Liver (tissue), 9 donors: ENCODE data around the gene DDX1. TPM values are rescaled to one million over a fixed set of nuclear protein-coding genes. Genes with fewer than 3 reads are reported as not detected.
"Not testable (repeated sequence)": the region's sequence is repeated elsewhere in the genome, so short reads cannot be mapped to it uniquely, and the experiment has no call there.

ENCODE experiments used
- DNase-seq: peaks from one replicate; pipeline ENCODE4 v3.0.0-alpha.2; 2017; ENCODE audit warnings: low spot score
- H3K27ac ChIP-seq, 2 donors: one replicate each; pipeline ENCODE4 v1.7.0; 2013; ENCODE audit warnings: inconsistent platforms in 2 of 2, low read length in 2 of 2, control low read depth in 1 of 2, low read depth in 1 of 2, mild to moderate bottlenecking in 1 of 2
- H3K27me3 ChIP-seq, 4 donors: one replicate each; pipeline versions ENCODE4 v1.6.1 to v1.7.0; 2013; ENCODE audit warnings: low read length in 3 of 4, inconsistent platforms in 1 of 4, mild to moderate bottlenecking in 1 of 4, moderate library complexity in 1 of 4; ENCODE audit not compliant: control insufficient read depth in 4 of 4, insufficient read depth in 4 of 4
- H3K36me3 ChIP-seq, 4 donors: one replicate each; pipeline versions ENCODE4 v1.6.1 to v1.7.0; 2013; ENCODE audit warnings: low read length in 3 of 4, mild to moderate bottlenecking in 3 of 4, low read depth in 1 of 4, moderate library complexity in 1 of 4; ENCODE audit not compliant: control insufficient read depth in 4 of 4, insufficient read depth in 3 of 4
- H3K4me1 ChIP-seq, 4 donors: one replicate each; pipeline versions ENCODE4 v1.6.1 to v1.7.0; 2013; ENCODE audit warnings: low read length in 3 of 4, mild to moderate bottlenecking in 3 of 4, moderate library complexity in 1 of 4; ENCODE audit not compliant: control insufficient read depth in 4 of 4, insufficient read depth in 4 of 4
- H3K4me3 ChIP-seq, 3 donors: one replicate each; pipeline versions ENCODE4 v1.6.1 to v1.7.0; 2013; ENCODE audit warnings: low read length in 3 of 3, control low read depth in 1 of 3, low read depth in 1 of 3, mild to moderate bottlenecking in 1 of 3
- H3K9ac ChIP-seq, 2 donors: one replicate each; pipeline ENCODE4 v1.7.0; 2013; ENCODE audit warnings: low read length in 2 of 2, mild to moderate bottlenecking in 2 of 2, moderate library complexity in 2 of 2, control low read depth in 1 of 2, low read depth in 1 of 2
- H3K9me3 ChIP-seq, 4 donors: one replicate each; pipeline versions ENCODE4 v1.6.1 to v1.7.0; 2013; ENCODE audit warnings: low read length in 3 of 4; ENCODE audit not compliant: control insufficient read depth in 4 of 4
- ATF3 ChIP-seq: IDR thresholded peaks from 2 replicates; pipeline ENCODE4 v1.6.1; 2016; ENCODE audit warnings: antibody characterized with exemption
- CTCF ChIP-seq: fragments of 150-350 bp; IDR thresholded peaks from 2 replicates; pipeline ENCODE4 v1.5.1; 2017; ENCODE audit warnings: improper control_type of control experiment, low read depth, low read length; ENCODE audit not compliant: missing input control
- EGR1 ChIP-seq, 2 donors: IDR thresholded peaks; 2 replicates each; pipeline ENCODE4 v1.6.1; 2016 to 2018; ENCODE audit warnings: antibody characterized with exemption in 2 of 2, low read depth in 2 of 2
- FOXA1 ChIP-seq: IDR thresholded peaks from 2 replicates; pipeline ENCODE4 v1.6.1; 2016; ENCODE audit warnings: antibody characterized with exemption
- FOXA2 ChIP-seq: IDR thresholded peaks from 2 replicates; pipeline ENCODE4 v1.6.1; 2016; ENCODE audit warnings: antibody characterized with exemption
- GABPA ChIP-seq, 2 donors: IDR thresholded peaks in 1 of 2; conservative IDR thresholded peaks in 1 of 2; 2 replicates each; pipeline ENCODE4 v1.6.1; 2016; ENCODE audit warnings: antibody characterized with exemption in 2 of 2, mild to moderate bottlenecking in 1 of 2, moderate library complexity in 1 of 2
- HNF4A ChIP-seq, 2 donors: conservative IDR thresholded peaks; 2 replicates each; pipeline ENCODE4 v1.6.1; 2016; ENCODE audit warnings: antibody characterized with exemption in 2 of 2, mild to moderate bottlenecking in 2 of 2
- HNF4G ChIP-seq: IDR thresholded peaks from 2 replicates; pipeline ENCODE4 v1.6.1; 2016; ENCODE audit warnings: antibody characterized with exemption
- JUND ChIP-seq, 2 donors: IDR thresholded peaks; 2 replicates each; pipeline ENCODE4 v1.6.1; 2016; ENCODE audit warnings: antibody characterized with exemption in 2 of 2
- MAX ChIP-seq: IDR thresholded peaks from 2 replicates; pipeline ENCODE4 v1.6.1; 2016; ENCODE audit warnings: antibody characterized with exemption
- NR2F2 ChIP-seq: IDR thresholded peaks from 2 replicates; pipeline ENCODE4 v1.6.1; 2016; ENCODE audit warnings: antibody characterized with exemption
- RAD21 ChIP-seq, 2 donors: IDR thresholded peaks; 2 replicates each; pipeline ENCODE4 v1.6.1; 2016; ENCODE audit warnings: antibody characterized with exemption in 2 of 2, mild to moderate bottlenecking in 2 of 2
- REST ChIP-seq: IDR thresholded peaks from 2 replicates; pipeline ENCODE4 v1.6.1; 2016; ENCODE audit warnings: antibody characterized with exemption, mild to moderate bottlenecking
- RXRA ChIP-seq, 2 donors: IDR thresholded peaks; 2 replicates each; pipeline ENCODE4 v1.6.1; 2017 to 2018; ENCODE audit warnings: antibody characterized with exemption in 2 of 2, mild to moderate bottlenecking in 1 of 2
- SP1 ChIP-seq: IDR thresholded peaks from 2 replicates; pipeline ENCODE4 v1.6.1; 2018; ENCODE audit warnings: antibody characterized with exemption, mild to moderate bottlenecking
- TAF1 ChIP-seq: conservative IDR thresholded peaks from 2 replicates; pipeline ENCODE4 v1.6.1; 2016; ENCODE audit warnings: antibody characterized with exemption, mild to moderate bottlenecking
- YY1 ChIP-seq: IDR thresholded peaks from 2 replicates; pipeline ENCODE4 v1.6.1; 2016; ENCODE audit warnings: antibody characterized with exemption, mild to moderate bottlenecking
- ZBTB33 ChIP-seq: IDR thresholded peaks from 2 replicates; pipeline ENCODE4 v1.6.1; 2016; ENCODE audit warnings: antibody characterized with exemption
- WGBS: extraction: QIAGEN DNeasy Blood & Tissue Kit; methylation state at CpG from one replicate; pipeline ENCODE4 v1.1.7; 2013; 5-methylcytosine and 5-hydroxymethylcytosine counted together
- polyA plus RNA-seq, 2 donors: library from polyadenylated mRNA; stranded (reverse) in 1 of 2; unstranded in 1 of 2; fragments of 200-250 nt in 1 of 2; fragments of >200 nt in 1 of 2; fragmentation: Nextera tagmentation in 1 of 2; extraction: Ambion mirVana in 1 of 2; gene quantifications; one replicate each; pipeline versions ENCODE4 v1.2.1 to v1.2.3, GENCODE V29; 2013 to 2015
- total RNA-seq, 2 donors: library from RNA; depleted of rRNA; stranded (reverse); fragments of >200 nt; gene quantifications; one replicate each; pipeline ENCODE4 v1.2.3, GENCODE V29; 2014
- donor health status: healthy.
- donor health status: healthy.
- donor health status: healthy.
- donor health status: healthy.
- donor health status: healthy.

The DDX1 gene
- total and polyA plus RNA-seq, 4 donors, result 31.7 to 43.9 (median 38.8) TPM

- H3K27me3 ChIP-seq, result no peaks in the 10 kb centered on the region
- H3K9ac ChIP-seq, result no peak overlapping the region
- DNase-seq, result no peak
- H3K27ac ChIP-seq, result no peak overlapping the region
- no peak overlapping the region for H3K4me3 ChIP-seq
- no peaks in the 10 kb centered on the region for H3K4me1 ChIP-seq
- peaks cover 22 to 63% (median 48%) of the 10 kb centered on the region in 4 donors for H3K36me3 ChIP-seq
- no peaks in the 10 kb centered on the region for H3K9me3 ChIP-seq
- no peak for TF ChIP-seq TAF1
- no peak for TF ChIP-seq FOXA2
- no peak for TF ChIP-seq FOXA1
- WGBS, result 97% methylated on average over 2 of the region's 2 CpGs
Observed at GRCh38 chr2:15620340-15620739, 28.7 kb downstream of the DDX1 start.

GRCh38 chr2:15620857-15621471 is 29.3 kb downstream of the DDX1 start:
- Histone ChIP-seq H3K4me3 (no peak overlapping the region), H3K4me1 (no peaks in the 10 kb centered on the region), H3K27me3 (no peaks in the 10 kb centered on the region), H3K9me3 (no peaks in the 10 kb centered on the region), H3K9ac (no peak overlapping the region), H3K27ac (no peak overlapping the region), H3K36me3 (peaks cover 22 to 63% (median 50%) of the 10 kb centered on the region in 4 donors)
- TF ChIP-seq HNF4G, result no peak
- no peak for TF ChIP-seq YY1
- no peak for TF ChIP-seq GABPA (IDR thresholded peaks at IDR 0.05 in 1 of 2, conservative IDR thresholded peaks at IDR 0.05 in 1 of 2)
- TF ChIP-seq HNF4A (conservative IDR thresholded peaks at IDR 0.05), result no peak
- no peak for TF ChIP-seq TAF1
- no peak for TF ChIP-seq RAD21 (IDR thresholded peaks at IDR 0.05)
- TF ChIP-seq REST, result no peak
- TF ChIP-seq FOXA2, result no peak
- TF ChIP-seq ATF3, result no peak
- TF ChIP-seq EGR1 (IDR thresholded peaks at IDR 0.05; ENCODE audit: low read depth in 2 of 2), result no peak
- no peak for TF ChIP-seq NR2F2
- TF ChIP-seq ZBTB33, result no peak
- TF ChIP-seq MAX, result no peak
- TF ChIP-seq RXRA (IDR thresholded peaks at IDR 0.05), result no peak
- TF ChIP-seq CTCF, result no peak
- TF ChIP-seq SP1, result no peak
- no peak for TF ChIP-seq JUND (IDR thresholded peaks at IDR 0.05)
- TF ChIP-seq FOXA1, result no peak
- 98% methylated on average over 4 of the region's 4 CpGs for WGBS
- DNase-seq, result no peak

- H3K27me3 ChIP-seq, H3K27ac ChIP-seq, H3K9me3 ChIP-seq, H3K9ac ChIP-seq, DNase-seq, H3K4me3 ChIP-seq, H3K4me1 ChIP-seq: not testable (repeated sequence)
- 95% methylated on average over 5 of the region's 5 CpGs for WGBS
- peaks cover 22 to 63% (median 50%) of the 10 kb centered on the region in 4 donors for H3K36me3 ChIP-seq
Observed at GRCh38 chr2:15621472-15621870, 29.8 kb downstream of the DDX1 start.
